ENCODE results near the gene MYH6.

MYH6 gene

GRCh38 chr14:23362200-23362599, 45.9 kb downstream of the MYH6 start:
- Histone ChIP-seq H3K4me3 (no peak overlapping the region), H3K27ac (peak overlapping the region in 1 of 2 donors; percentile 57)
- DNase-seq (ENCODE audit: low spot score) = peak; percentile 64
- no peak for TF ChIP-seq CTCF (IDR thresholded peaks at IDR 0.05)

- TF ChIP-seq CTCF (IDR thresholded peaks at IDR 0.05) = no peak
- Histone ChIP-seq H3K4me3 (no peak overlapping the region), H3K27ac (peak overlapping the region in 1 of 2 donors; percentile 57)
- peak; percentile 3 for DNase-seq (ENCODE audit: low spot score)
These were observed 46.3 kb downstream of the MYH6 start for GRCh38 chr14:23361763-23362162.

- no peak overlapping the region for H3K4me3 ChIP-seq
- H3K27ac ChIP-seq = peak overlapping the region in 1 of 2 donors; percentile 73
- peak; percentile 70 for DNase-seq (ENCODE audit: low spot score)
- TF ChIP-seq CTCF (IDR thresholded peaks at IDR 0.05) = no peak
These were observed 46.8 kb downstream of the MYH6 start for GRCh38 chr14:23361320-23361719.

- H3K27ac ChIP-seq = peak overlapping the region in 1 of 2 donors; percentile 73
- no peak overlapping the region for H3K4me3 ChIP-seq
- DNase-seq (ENCODE audit: low spot score) = peak; percentile 46
- TF ChIP-seq CTCF (IDR thresholded peaks at IDR 0.05) = no peak
These were observed 47.6 kb downstream of the MYH6 start for GRCh38 chr14:23360496-23360895.

- no peak overlapping the region for H3K4me3 ChIP-seq
- peak; percentile 58 for DNase-seq (ENCODE audit: low spot score)
- H3K27ac ChIP-seq = peak overlapping the region in 1 of 2 donors; percentile 73
- TF ChIP-seq CTCF (IDR thresholded peaks at IDR 0.05) = no peak
These were observed 48.2 kb downstream of the MYH6 start for GRCh38 chr14:23359722-23360447.

- peak; percentile 66 for DNase-seq (ENCODE audit: low spot score)
- peak overlapping the region in 1 of 2 donors; percentile 73 for H3K27ac ChIP-seq
These were observed 48.9 kb downstream of the MYH6 start for GRCh38 chr14:23359167-23359626.

More at GRCh38 chr14:23359167-23359626, 48.9 kb downstream of the MYH6 start:
- TF ChIP-seq CTCF (IDR thresholded peaks at IDR 0.05) = no peak
- no peak overlapping the region for H3K4me3 ChIP-seq

Data from coronary artery (tissue), 2 donors.